HG02623 (cell line): Measurements from ENCODE around the gene CCDC91.

ENCODE experiments used
- ATAC-seq: cut with Tn5 transposase; IDR thresholded peaks from one replicate; pipeline ENCODE4 v1.9.1; 2021; ENCODE audit warnings: moderate library complexity; ENCODE audit not compliant: unreplicated experiment

The CCDC91 gene, protein sequence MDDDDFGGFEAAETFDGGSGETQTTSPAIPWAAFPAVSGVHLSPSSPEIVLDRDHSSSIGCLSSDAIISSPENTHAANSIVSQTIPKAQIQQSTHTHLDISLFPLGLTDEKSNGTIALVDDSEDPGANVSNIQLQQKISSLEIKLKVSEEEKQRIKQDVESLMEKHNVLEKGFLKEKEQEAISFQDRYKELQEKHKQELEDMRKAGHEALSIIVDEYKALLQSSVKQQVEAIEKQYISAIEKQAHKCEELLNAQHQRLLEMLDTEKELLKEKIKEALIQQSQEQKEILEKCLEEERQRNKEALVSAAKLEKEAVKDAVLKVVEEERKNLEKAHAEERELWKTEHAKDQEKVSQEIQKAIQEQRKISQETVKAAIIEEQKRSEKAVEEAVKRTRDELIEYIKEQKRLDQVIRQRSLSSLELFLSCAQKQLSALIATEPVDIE

GRCh38 chr12:28190321-28191050, at the start of gene CCDC91:
Gene CCDC91 (plus strand): TSS chr12:28190456. CDS start chr12:28257216, 66,760 bp downstream.
- ATAC-seq = peak; percentile 90

DNA sequence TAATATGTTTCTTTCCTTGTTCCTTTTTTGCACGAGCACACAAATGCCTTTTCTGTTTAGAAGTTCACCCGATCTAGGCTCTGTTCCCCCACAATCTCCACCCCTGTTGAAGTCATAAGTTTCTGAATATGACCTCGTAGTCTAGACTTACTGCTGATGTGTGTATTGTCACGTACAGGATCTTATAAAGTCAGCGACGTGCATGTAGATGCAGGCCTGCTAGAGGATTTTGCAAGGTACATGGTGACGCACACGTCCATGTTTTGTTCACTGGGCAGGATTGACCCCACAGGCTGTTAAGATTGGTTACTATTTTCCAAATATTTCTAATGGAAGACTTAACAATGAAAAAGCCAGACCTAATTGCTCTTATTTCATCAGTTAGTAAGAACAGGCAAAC, 46.2 kb upstream of the CCDC91 start:
- no peak for ATAC-seq

DNA sequence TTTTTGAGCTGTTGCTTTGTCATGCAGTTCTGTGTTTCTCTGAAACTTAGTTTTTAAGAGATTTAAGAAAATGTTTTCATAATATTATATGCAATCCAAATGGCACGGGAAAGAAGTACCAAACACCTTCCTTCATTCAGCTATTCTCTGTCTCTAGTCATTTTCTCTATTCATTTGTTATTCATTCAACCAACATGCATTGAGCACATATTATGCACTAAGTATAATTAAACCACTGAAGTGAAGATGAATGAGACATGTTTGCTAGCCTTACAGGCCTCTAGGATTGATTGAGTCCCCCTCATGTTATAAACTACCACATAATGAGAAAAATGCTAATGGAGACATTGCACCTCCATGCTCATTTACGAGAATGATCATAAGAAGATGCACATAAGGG, 45.7 kb upstream of the CCDC91 start:
- no peak for ATAC-seq

- no peak for ATAC-seq
These were observed 45.0 kb upstream of the CCDC91 start for GRCh38 chr12:28145216-28145615.

DNA sequence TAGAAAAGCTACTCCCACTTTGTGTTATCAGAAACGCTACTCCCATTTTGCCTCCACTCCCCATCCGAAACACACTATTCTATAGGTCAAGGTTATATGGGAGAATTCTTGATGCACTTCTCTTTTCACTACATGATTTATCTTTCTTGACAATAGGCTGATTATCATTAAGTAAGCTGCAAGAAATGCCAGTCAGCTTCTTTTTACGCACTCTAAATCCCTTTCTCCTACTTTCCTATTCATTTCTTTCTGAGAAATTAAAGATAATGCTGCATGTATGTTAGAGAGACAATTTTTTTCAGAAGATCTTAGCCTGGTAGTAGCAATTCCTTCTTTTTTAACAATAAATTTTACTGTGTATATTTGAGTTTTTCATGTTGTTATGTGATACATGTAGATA, 41.0 kb upstream of the CCDC91 start:
- ATAC-seq = no peak

DNA sequence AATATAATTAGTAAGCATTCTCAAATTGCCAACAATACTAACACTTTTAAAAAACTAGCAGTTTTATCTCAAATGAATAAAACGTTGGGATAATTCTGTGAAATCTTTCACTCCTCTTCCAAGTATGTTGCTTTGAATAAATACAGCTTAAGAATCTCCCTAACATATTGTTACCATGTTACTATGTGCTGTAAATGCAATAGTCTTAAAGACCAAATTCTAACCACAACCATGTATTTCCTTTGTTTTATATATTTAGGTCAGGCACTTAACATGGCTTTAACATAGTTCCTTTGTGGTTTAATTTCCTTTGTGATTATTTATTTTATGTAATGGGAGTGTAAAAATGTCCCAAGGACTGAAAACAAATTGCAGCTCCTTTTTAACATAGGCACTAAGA, 33.9 kb upstream of the CCDC91 start:
- no peak for ATAC-seq

GRCh38 chr12:28156804-28157203, 33.5 kb upstream of the CCDC91 start:
- ATAC-seq = no peak

DNA sequence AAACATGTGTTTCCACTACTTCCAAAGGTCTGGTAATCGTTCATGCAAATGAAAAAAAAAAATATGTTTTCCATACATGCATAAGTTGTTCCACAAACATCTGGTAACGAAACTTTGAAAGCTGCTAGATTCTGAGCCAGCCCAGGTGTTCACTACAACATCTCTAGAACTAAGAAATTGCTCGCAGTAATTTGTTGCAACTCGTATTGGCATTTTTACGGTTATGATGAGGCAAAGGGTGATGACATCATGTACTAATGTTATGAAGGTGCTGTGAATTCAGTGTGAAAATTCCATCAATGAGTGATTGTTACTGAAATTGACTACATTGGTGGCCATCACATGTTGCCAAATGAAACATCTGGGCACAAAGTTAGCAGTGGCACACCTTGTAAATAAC, 31.9 kb upstream of the CCDC91 start:
- ATAC-seq = no peak

- no peak for ATAC-seq
These were observed 30.6 kb upstream of the CCDC91 start for GRCh38 chr12:28159688-28160087.

GRCh38 chr12:28161697-28162096, 28.6 kb upstream of the CCDC91 start:
- ATAC-seq = no peak

GRCh38 chr12:28162697-28163096, 27.6 kb upstream of the CCDC91 start:
- ATAC-seq = no peak

- no peak for ATAC-seq
These were observed 25.5 kb upstream of the CCDC91 start for GRCh38 chr12:28164644-28165275.

GRCh38 chr12:28167981-28168485, 22.2 kb upstream of the CCDC91 start:
- ATAC-seq = no peak

GRCh38 chr12:28171356-28172060, 18.7 kb upstream of the CCDC91 start:
- ATAC-seq = no peak

DNA sequence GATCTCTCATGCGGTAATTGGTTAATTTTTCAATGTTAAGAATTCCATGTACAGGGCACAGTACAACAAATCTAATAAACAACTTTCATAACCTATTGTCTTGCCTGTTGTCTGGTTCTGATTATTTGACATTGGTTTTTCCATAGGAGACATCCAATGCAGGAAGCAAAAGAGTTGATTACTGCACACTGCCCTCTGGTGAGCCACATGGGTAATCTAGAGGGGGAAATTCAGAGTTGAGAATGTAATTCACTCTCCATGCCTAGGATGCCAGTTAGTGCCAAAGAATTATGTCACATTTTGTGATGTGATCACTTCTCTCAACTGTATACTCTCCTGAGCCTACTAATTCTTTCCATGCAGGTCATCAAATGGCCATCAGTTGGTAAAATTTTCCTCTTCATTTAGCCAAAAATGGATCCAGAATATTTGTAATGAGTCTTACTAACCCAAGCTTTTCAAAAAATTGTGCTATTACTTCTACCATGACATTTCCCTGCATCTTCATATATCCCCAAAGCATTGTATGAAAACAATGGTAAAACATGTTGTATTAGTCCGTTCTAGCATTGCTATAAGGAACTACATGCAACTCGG, 17.7 kb upstream of the CCDC91 start:
- ATAC-seq = no peak

- ATAC-seq = no peak
These were observed 16.8 kb upstream of the CCDC91 start for GRCh38 chr12:28173440-28173839.

- no peak for ATAC-seq
These were observed 15.1 kb upstream of the CCDC91 start for GRCh38 chr12:28175098-28175589.

DNA sequence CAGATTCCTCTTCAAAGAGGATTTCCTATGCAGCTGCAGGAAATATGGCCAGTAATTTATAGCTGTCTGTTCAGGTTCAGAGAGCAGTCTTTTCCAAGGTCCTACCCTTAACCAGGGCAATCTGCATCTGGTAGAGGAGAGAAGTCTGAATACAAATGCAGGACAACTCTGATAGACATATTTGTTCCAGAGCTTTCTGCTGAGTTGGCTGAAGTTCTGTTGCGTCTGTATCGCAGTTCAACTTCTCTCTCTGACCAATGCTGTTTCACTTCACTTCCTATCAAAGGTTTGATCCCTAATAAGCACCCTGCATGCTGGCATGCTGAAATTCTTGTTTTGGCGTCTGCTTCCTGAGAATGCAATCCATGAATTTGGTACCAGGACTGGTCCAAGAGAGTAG, 14.0 kb upstream of the CCDC91 start:
- ATAC-seq = no peak

GRCh38 chr12:28177461-28177860, 12.8 kb upstream of the CCDC91 start:
- ATAC-seq = no peak

- no peak for ATAC-seq
These were observed 12.4 kb upstream of the CCDC91 start for GRCh38 chr12:28177905-28178304.
